HG03135 (cell line): ENCODE measurements around the gene TEPSIN.

Experiments used
- ATAC-seq: cut with Tn5 transposase; IDR thresholded peaks from one replicate; pipeline ENCODE4 v1.9.1; 2021; ENCODE audit warnings: mild to moderate bottlenecking, moderate library complexity; ENCODE audit not compliant: unreplicated experiment

Gene TEPSIN, protein sequence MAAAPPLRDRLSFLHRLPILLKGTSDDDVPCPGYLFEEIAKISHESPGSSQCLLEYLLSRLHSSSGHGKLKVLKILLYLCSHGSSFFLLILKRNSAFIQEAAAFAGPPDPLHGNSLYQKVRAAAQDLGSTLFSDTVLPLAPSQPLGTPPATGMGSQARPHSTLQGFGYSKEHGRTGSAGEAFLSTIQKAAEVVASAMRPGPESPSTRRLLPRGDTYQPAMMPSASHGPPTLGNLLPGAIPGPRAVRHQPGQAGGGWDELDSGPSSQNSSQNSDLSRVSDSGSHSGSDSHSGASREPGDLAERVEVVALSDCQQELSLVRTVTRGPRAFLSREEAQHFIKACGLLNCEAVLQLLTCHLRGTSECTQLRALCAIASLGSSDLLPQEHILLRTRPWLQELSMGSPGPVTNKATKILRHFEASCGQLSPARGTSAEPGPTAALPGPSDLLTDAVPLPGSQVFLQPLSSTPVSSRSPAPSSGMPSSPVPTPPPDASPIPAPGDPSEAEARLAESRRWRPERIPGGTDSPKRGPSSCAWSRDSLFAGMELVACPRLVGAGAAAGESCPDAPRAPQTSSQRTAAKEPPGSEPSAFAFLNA

DNA sequence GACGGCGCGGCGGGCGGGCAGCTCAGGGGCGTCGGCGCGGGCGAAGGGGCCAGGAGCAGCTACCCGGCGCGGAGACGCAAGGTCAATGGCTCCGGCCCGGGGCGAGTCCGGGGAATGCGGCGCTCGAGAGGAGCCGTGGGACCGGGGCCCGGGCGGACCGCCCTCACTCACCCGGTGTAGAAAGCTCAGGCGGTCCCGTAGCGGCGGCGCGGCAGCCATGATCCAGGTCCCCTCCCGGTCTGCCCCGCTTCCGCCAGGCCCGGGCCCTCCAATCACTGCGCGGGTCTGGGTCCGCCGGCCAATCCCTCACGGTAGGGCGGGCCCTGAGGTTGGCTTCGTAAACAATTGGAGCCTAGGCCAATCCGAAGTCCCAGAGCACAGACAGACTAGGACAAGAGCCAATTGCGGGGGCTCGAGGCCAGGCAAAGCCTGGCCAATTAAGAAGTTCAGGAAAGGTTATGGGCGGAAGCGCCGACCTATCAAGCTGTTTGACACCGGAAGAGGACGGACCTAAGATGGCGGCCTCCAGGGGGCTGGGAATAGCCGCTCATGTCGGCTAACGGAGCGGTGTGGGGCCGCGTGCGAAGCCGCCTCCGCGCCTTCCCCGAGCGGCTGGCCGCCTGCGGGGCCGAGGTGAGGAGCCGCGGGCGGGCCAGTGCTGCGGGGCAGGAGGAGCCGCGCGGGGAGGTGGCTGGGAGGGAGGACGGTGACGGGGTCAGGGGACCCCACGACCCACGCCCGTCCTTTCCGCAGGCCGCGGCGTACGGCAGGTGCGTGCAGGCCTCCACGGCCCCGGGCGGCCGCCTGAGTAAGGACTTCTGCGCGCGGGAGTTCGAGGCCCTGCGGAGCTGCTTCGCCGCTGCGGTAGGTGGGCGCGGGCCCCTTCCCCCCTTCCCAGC, at the start of gene TEPSIN, which contains the start of gene NDUFAF8:
Gene TEPSIN (minus strand): TSS at position 241 of the 899 bp plus-strand sequence. CDS start 22 bp downstream, at position 219.
Gene NDUFAF8 (plus strand): TSS at position 504 of the 899 bp plus-strand sequence. CDS start 46 bp downstream, at position 550.
- ATAC-seq = peak; percentile 90

DNA sequence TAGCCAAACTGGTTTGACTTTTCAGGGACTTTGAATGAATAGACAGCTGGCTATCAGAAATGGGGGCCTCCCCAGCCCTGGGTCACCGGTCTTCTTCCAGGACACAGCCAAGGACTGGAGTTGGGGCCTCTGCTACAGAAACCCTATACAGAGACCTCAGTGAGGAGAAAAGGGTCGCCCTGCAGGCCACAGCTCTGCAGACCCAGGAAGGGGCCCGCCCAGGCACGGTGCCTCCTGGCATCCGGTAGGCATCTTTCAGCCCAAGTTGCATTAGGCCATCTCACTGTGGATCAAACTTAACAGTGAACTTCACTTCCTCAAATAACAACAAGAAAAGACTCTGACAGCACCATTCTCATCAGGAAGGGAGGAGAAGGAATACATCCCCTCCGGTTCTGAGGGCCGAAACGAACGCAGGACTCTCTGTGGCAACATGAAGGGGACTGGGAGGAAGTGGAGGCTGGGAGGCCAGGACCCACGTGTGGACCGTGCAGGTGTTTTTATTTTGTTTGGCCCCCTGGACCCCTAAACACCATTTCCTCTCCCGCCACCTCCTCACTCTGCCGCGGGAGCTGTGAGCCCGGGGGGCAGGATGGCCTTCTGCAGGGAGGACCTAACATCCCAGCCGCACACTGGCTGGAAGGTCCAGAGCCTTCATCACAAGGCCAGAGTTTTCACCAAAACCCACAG, 49.0 kb upstream of the TEPSIN start:
- ATAC-seq = no peak

DNA sequence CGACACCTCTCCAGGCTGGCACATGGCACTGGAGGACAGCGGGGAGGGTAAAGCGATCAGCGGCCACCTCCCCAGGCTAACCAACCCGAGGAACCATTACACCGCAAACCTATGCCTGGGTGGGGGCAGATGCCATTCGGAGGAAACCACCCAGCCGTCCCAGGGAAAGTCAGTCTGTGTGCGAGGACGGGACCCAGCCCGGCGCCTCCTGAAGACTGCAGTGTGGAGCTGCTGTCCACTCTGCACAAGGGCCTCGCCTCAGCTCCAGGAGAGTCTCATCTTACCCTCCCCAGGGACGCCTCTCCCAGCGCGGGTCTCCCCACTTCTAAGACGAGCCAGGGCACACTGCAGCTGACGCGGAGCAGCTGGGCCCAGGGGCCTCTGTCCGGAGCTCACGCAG, 48.3 kb upstream of the TEPSIN start:
- ATAC-seq = no peak

DNA sequence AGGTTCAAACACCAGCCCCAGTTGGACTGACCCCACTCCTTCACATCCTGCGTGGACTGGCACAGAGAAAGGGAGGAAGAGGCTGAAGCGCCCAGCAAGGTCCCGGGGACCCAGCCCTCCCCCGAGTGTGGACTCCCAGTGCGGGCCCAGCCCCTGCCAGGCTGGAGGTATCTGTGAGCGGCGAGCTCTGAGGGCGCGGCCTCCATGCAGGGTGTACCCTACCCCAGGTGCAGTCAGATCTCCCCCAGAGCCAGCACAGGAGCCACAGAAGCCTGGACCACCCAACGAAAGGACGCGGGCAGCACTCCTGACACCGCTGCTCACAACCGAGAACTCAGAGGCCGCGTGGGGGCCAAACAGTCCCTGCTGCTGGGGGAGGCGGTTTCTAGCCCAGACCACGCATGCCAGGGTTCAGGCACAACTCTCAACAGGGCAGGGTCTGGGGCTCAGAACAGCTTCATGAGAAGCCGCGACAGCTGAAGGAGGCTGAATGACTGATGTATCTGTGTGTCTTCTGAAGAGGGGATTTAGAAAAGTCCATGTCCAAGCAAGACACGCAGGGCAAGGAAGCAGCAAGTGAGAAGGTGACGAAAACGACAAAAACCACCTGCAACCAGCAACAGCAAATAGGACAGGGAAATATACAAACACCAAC, 47.8 kb upstream of the TEPSIN start:
- no peak for ATAC-seq

DNA sequence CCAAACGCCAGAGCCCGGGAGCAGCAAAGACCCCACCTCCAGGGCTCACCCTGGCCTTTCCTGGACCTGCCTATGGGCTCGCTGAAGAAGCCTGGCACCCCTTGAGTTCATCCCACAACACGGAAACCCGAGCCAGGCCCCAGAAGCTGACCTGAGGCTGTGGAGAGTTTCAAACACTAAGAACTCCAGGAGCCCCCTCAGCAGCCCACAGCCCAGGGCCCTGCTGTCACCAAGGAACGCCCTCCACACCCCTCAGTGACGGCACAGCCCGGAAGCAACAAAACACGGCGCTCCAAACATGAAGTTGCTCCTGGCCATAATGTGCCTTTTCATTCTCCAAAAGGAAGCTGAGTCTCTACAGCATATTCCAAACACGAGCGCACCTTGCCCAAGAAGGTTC, 47.0 kb upstream of the TEPSIN start:
- ATAC-seq = no peak

DNA sequence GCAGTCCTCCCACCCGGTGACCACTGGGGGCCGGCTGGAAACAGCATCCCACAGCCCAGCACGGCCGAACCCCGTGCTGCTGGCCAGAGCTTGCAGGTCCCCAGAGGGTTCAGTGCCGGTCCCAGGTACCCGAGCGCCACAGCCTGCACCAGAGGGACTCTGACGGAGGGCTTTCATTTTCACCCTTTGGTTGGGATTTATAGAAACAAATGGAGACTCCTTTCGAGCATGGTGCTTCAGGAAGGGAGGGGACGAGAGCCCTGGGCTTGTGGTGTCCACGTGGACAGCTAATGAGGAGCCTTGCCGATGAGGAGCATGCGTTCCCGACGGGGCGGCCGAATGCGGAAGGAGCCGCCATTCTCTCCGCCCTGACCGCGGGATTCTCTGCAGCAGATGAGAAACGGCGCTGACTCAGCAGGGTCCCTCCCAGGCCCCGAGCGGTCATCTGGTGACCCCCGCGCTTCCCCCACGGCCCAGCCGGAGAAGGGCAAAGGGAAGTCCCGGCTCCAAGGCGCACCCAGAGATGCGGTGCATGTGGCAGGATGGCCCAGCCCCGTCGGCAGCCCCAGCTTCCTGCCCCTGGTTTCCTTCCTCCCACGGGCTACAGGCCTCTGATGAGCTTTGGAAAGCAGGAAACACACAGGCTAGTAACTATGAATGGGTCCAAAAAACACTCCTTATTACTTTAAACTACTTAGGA, 46.5 kb upstream of the TEPSIN start:
- ATAC-seq = no peak

DNA sequence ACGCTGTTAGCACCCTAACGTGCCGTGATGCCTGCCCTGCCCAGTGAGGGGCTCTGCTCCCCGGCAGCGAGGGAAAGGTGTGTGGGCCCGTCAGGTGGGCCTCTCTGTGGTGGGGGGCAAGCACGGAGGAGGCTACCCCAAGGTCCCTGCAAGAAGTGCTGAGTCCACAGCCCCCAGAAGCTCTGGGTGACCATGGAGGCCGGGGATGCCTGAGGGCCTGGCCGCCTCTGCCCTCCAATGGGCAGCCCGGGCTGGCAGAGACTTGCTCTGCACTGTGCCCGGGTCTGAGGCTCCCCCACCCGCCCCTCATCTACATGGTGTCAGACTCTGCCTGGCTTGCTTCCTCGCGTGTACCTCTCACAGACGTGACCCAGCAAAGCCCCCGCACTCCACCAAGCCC, 44.0 kb upstream of the TEPSIN start:
- ATAC-seq = no peak

DNA sequence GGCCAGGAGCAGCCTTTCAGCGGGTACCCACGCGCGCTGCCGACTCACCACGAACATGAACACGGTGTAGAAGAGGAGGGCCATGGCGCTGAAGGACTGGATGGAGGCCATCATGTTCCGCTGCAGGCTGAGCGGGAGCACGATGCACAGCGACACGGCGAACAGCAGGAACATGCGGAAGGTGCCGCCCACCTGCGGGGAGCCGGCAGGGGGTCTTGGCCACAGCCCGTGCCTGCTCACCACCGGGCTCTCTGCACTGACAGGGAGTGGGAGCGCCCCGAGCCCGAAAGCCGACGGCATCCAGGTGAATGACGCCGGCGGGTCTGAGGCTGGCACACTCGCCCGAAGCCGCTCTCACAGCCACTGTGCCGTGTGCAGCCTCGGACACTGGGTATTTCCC, 43.3 kb upstream of the TEPSIN start:
- ATAC-seq = no peak

DNA sequence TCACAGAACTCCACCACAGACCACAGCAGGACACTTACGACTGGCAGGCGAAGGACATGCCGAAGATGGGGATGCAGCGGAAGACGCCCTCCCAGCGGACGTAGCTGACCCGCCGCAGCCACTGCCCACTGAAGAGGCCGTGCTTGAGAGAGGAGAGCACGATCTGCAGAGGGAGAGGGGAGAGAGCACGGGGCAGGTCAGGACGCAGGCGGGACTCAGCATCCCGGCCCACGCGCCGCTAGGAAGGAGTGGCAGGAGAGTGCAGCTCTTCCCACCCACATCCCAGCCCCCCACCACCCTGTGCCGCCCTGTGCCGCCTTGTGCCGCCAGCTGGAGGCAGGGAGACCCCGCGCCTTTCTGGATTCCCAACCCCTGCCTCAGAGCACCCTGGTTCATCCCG, 41.7 kb upstream of the TEPSIN start:
- no peak for ATAC-seq

DNA sequence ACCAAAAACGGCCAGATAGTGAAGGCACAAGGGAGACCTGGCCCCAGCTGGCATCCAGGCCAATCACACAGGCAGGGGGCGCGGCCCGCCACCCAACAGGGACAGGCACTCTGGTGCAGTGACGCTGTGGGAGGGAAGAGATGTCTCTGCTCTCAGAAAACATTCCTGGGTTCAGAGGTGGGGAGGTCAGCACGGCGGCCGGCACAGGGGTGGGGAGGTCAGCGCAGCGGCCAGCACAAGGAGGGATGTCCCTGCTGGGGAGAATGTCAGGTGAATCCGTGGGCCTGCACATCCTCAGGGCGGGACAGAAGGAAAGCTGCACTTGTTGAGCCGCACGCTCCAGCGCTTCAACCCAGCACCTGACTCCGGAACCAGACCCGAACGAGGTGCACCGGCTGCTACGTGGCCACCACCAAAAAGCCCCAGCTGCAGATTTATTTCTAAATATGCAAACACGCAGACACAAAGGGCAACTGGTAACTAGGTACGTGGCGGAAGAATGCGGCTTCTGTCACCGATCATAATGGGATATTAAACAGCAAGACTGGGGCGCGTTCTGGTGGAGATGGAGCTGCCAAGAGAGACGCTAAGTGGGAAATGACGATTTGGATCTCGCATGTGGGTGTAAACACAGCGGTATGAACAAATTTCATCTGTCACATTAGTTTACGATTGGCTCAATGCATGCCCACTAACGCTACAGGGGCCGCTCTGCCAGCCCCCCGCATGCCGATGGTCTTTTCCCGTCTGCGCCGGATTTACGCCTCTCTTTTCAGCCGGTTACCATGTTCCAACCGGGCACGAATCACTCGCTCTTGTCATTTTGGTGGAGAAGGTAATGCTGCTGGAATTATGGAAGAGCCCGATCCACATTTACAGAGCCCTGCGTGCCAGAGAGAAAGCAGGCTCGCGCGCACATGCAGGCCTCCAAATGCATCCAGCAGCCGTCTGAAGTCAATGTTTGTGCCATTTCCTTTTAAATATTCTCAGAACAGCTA, 40.7 kb upstream of the TEPSIN start:
- ATAC-seq = no peak

DNA sequence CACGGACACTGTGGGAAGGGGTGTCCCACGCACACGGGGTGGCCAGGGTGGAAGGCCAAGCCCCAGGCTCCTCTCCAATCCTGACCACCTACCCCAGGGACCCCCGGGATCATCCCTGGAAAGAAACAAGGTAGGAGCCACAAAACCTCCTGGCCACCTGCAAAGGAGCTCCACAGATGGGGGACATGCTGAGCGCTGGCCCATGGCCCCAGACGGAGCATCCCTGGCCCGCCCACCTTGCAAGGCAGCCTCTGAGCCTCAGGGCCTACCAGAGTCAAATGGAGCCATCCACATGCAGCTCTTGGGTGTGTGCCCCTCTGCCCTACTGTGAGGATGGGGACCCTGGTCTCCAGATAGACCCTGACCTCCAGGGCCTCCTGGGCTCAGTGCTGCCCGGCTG, 40.0 kb upstream of the TEPSIN start:
- ATAC-seq = no peak

DNA sequence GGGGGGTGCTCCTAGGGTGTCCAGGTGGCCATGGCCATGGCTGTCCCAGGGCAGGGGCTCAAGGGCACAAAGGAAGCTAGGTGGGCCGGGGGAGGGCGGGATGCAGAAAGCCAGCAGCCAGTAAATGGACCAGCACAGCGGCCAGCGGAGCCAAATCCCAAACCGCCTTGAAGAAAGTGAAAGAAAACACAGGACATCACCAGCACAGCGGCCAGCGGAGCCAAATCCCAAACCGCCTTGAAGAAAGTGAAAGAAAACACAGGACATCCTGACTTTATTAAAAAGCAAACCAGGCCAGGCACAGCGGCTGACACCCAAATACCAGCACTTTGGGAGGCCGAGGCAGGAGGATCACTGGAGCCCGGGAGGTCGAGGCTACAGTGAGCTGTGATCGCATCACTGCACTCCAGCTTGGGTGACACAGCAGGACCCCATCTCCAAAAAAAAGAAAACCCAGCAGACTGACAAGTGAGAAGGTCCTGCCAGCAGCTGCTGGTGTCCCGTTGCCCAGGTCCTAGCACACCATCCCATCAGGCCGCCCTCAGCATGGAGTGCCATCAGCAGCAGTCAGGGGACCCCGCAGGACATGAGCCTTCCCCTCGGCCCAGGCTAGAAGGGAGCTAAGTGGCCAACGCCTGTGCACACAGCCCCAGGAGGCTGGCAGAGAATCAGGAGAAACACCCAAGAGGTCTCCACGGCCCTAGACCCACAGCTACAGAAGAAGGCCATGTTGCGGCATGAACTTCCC, 39.3 kb upstream of the TEPSIN start:
- no peak for ATAC-seq

DNA sequence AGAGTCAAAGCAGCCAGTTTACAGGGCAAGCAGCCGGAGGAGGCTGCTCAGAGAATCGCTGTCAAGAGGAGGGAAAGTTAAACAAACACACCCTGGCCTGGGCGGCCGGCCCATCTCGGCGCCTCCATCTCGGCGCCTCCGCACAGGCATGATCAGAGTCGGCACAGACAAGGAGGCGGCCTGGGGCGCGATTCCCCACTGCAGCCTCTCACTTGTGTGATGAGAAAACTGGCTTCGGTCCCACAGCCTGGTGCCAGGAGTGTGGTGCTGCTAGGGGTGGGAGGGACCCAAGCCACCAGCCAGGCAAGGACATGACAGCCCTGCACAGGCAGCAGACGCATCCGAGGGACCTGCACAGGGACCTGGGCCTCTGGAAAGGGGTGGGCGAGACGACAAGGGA, 38.6 kb upstream of the TEPSIN start:
- no peak for ATAC-seq

DNA sequence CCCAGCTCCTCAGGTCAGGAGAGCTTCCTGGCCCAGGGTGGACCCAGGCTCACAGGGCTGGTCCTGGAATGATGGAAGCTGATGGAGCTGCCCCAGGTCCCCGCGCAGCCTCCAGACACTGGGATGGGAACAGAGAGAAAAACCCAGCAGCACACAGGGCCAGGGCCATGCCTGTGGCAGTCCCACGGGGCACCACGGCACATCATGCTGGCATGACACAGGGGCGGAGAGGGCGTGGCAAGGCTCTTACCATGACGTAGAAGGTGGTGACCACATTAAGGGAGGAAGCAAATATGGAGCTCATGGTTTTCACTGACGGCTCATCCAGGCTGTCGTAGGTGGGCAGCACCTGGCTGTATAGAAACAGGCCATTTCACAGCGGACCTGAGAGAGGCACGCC, 37.9 kb upstream of the TEPSIN start:
- no peak for ATAC-seq

DNA sequence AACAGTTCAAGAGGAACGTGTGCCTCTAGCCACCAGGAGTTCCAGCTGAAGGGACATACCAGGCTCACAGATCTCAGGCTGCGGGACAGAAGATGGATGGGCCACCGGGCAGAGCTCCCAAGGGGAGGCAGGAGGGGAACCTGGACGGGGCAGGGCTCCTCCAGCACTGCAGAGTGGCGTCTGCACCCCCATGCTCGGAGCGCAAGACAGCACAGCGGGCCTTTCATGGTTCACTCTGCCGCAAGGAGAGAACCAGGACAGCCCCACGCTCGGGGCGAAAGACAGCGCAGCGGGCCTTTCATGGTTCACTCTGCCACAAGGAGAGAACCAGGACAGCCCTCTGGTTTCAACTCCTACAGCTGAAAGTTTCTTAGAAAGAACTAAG, 35.6 kb upstream of the TEPSIN start:
- no peak for ATAC-seq

DNA sequence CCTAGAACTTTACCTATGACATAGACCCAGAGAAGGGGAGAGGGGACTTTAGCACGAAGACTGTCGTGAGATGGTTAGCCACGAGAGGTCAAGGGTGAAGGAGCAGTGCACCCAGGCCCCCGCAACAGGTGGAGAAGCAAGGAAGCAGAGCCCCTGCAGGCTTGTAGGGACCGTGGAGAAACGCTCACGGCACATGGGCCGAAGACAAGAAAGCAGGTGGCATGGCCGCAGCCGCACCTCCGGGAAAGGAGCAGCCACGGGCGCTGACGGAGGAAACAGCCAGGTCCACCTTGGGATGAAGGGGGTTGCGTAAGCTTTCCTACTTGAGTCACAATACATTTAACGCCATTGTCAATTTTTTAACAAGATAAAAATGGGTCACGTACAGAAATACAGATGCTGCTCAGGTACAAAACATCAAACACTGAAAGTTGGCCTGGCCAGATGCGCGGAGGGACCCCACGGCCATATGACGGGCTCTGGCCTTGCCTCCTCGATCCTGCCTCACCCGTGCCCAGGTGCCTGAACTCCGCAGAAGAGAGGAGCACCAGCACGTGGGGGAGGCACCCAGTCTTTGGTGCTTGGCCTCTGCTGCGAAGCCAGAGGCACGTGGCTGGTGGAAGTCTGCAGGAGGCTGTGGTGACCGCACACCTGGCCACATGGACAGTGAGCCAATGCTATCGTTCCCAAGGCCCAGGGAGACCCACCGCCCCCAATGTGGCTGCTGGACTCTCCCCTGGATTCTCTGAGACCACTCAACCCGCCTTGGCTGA, 35.0 kb upstream of the TEPSIN start:
- ATAC-seq = no peak

DNA sequence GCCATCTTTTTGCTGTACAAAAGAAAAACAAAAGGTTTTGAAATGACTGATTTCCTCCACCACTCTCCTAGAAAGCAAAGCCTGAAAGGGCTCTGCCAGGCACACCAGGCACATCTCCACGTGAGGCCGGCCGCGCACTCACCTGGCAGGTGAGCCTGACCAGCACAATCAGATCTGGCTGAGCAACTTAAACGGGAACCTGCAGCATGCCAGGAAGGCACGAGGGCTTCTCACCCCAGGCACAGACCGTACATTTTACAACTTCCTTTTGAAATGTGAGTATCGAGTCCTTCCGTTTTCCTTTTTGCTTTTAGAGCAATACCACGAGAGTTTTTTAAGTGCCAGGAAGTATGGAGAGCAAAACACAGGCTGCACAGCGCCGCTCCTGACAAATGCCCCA, 33.8 kb upstream of the TEPSIN start:
- no peak for ATAC-seq
